Activated CD4-positive, alpha-beta T cell treated with anti-CD3 and anti-CD28 coated beads, Interleukin-2, amount 50 U/mL, for 48 hours (primary cell): ENCODE data around the gene APOL2.
"Not testable (repeated sequence)": the region's sequence is repeated elsewhere in the genome, so short reads cannot be mapped to it uniquely, and the experiment has no call there.

Experiments
- DNase-seq, 2 experiments: peaks; one replicate each; pipeline ENCODE4 v3.0.0-alpha.2; 2020

APOL2 gene

GRCh38 chr22:36262307-36262706 is 23.0 kb upstream of the APOL2 start:
- not testable (repeated sequence) for DNase-seq

- not testable (repeated sequence) for DNase-seq
Observed at GRCh38 chr22:36261675-36262074, 22.3 kb upstream of the APOL2 start.

GRCh38 chr22:36259615-36260300 is 20.4 kb upstream of the APOL2 start:
- DNase-seq, result no peak

- DNase-seq, result peak; percentile 53 to 65
Observed at GRCh38 chr22:36258701-36259614, 19.6 kb upstream of the APOL2 start.

- DNase-seq, result no peak
Observed at GRCh38 chr22:36257948-36258670, 18.8 kb upstream of the APOL2 start.

- no peak for DNase-seq
Observed at GRCh38 chr22:36257308-36257707, 18.0 kb upstream of the APOL2 start.

- DNase-seq, result no peak
Observed at GRCh38 chr22:36256478-36256877, 17.2 kb upstream of the APOL2 start.

GRCh38 chr22:36255572-36255971 is 16.2 kb upstream of the APOL2 start:
- DNase-seq, result not testable (repeated sequence)

- peak; percentile 56 to 66 for DNase-seq
Observed at GRCh38 chr22:36253523-36254490, 14.5 kb upstream of the APOL2 start.

GRCh38 chr22:36252754-36253522 is 13.6 kb upstream of the APOL2 start, which contains the start of gene APOL1:
Gene APOL1 (plus strand): TSS chr22:36253133. CDS start chr22:36254956, 1,823 bp downstream.
- DNase-seq, result peak; percentile 46 to 62

GRCh38 chr22:36251979-36252608 is 12.8 kb upstream of the APOL2 start:
- not testable (repeated sequence) for DNase-seq

- DNase-seq, result not testable (repeated sequence)
Observed at GRCh38 chr22:36250292-36250960, 11.1 kb upstream of the APOL2 start.

GRCh38 chr22:36249160-36249559 is 9.8 kb upstream of the APOL2 start:
- no peak for DNase-seq

- no peak for DNase-seq
Observed at GRCh38 chr22:36247955-36248354, 8.6 kb upstream of the APOL2 start.

GRCh38 chr22:36246718-36247117 is 7.4 kb upstream of the APOL2 start:
- no peak for DNase-seq

GRCh38 chr22:36245805-36246356 is 6.6 kb upstream of the APOL2 start:
- no peak for DNase-seq

GRCh38 chr22:36244522-36245391 is 5.4 kb upstream of the APOL2 start:
- DNase-seq, result no peak

GRCh38 chr22:36243986-36244385 is 4.7 kb upstream of the APOL2 start:
- no peak for DNase-seq

GRCh38 chr22:36239150-36239400 is 252 bp downstream of the APOL2 start:
- DNase-seq, result peak; percentile 25 to 33
